Body of pancreas (tissue), 4 donors: ENCODE data around the gene LRRC51. TPM values are rescaled to one million over a fixed set of nuclear protein-coding genes. Genes with fewer than 3 reads are reported as not detected.

ENCODE experiments used
- ATAC-seq: fragments of 150-250 bp; one replicate; pipeline ENCODE4 v1.9.1; 2016
- DNase-seq, 4 donors: peaks; one replicate each; pipeline ENCODE4 v3.0.0-alpha.2; 2019
- H3K27ac ChIP-seq, 4 donors: fragments of 200-600 bp; sonication (generic); 1 replicate in 3 of 4; 2 replicates in 1 of 4; pipeline versions ENCODE4 v1.5.1 to v1.6.1; 2016 to 2019; ENCODE audit warnings: mild to moderate bottlenecking in 1 of 4, mixed read lengths in 1 of 4, moderate library complexity in 1 of 4
- H3K27me3 ChIP-seq, 2 donors: fragments of 200-600 bp; sonication (generic); one replicate each; pipeline ENCODE4 v1.6.0; 2016; ENCODE audit warnings: mild to moderate bottlenecking in 1 of 2
- H3K36me3 ChIP-seq, 2 donors: fragments of 200-600 bp; sonication (generic); replicated peaks in 1 of 2; 2 replicates each; pipeline ENCODE4 v1.5.1; 2016; ENCODE audit warnings: low read depth in 2 of 2; ENCODE audit not compliant: insufficient read depth in 1 of 2
- H3K4me1 ChIP-seq: fragments of 200-600 bp; sonication (generic); one replicate; pipeline ENCODE4 v1.6.0; 2016
- H3K4me3 ChIP-seq, 2 donors: fragments of 200-600 bp; sonication (generic); 1 replicate in 1 of 2; 2 replicates in 1 of 2; pipeline ENCODE4 v1.5.1; 2016 to 2019
- H3K9me3 ChIP-seq, 3 donors: fragments of 200-600 bp; sonication (generic); 1 replicate in 2 of 3; 2 replicates in 1 of 3; pipeline ENCODE4 v1.5.1; 2016
- POLR2A ChIP-seq, 3 donors: fragments of 450-650 bp; IDR thresholded peaks; one replicate each; pipeline ENCODE4 v1.6.1; 2016; ENCODE audit warnings: antibody characterized with exemption in 3 of 3, mild to moderate bottlenecking in 2 of 3
- WGBS, 2 donors: methylation state at CpG; one replicate each; pipeline ENCODE4 v1.1.5; 2017; 5-methylcytosine and 5-hydroxymethylcytosine counted together
- intact Hi-C: fragments of 100-400 bp; cut with DNase I; formaldehyde crosslinking; loops from one replicate; pipeline ENCODE4 v1.15.1; 2023
- total RNA-seq, 2 donors: library from RNA; depleted of rRNA; stranded (reverse); fragments of >200 nt; gene quantifications; one replicate each; pipeline ENCODE4 v1.1.0, GENCODE V29; 2016
- TF ChIP-seq, protein P1 (sequence below), 7 experiments: fragments of 450-650 bp in 4 of 7; fragments of 200-600 bp in 3 of 7; sonication (generic) in 3 of 7; IDR thresholded peaks; one replicate each; pipeline ENCODE4 v1.5.1; 2016 to 2019; ENCODE audit warnings: antibody characterized with exemption in 7 of 7

The LRRC51 gene
- total RNA-seq, 2 donors from 2014 or later: 2.3 to 9.9 TPM

DNA sequence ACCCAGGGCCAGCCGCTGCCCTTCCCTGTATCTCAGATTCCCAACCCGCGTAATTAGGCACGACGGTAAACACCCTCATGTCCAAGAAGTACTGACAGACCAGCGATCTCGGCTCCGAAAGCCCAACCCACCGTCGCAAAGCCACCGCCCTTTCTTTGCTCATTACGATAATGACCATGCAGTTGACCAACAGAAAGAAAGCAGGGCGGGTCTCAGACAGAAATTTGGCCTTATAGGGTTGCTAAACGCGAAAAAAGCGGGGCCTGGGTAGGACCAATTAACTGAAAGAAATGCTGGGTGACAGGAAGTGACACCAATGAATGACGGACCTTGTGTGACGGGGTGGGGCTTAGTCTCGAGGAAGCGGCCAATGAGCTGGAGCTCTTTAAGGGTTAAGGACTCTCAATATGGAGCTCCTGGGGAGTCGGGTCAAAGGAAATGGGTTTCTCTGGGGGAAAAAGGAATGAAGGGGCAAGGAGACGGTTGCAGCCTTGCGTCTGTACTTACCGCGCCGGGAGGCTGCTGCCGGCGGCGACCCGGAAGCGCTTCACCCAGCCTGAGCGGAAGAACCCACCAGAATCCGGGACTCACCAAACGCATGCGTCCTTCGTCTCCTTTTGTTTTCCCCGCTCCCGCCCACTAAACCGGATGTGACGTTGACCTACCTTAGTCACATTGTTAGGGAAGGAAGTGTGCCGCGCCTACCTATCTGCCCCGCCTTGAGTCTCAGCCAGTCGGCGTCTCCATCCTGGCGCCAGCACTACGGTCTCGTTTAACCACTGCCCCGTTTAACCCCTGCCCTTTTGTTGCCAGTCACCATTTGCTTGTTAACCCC, 31.7 kb downstream of the LRRC51 start, which contains the start of gene ANAPC15:
TSS of gene ANAPC15 (minus strand) at position 553 of the 835 bp plus-strand sequence. CDS start 1,419 bp downstream, outside the sequence.
- peak within 1 kb of the TSS; percentile 96 to 98 (median 96) for H3K27ac ChIP-seq
- TF ChIP-seq, protein P1, sequence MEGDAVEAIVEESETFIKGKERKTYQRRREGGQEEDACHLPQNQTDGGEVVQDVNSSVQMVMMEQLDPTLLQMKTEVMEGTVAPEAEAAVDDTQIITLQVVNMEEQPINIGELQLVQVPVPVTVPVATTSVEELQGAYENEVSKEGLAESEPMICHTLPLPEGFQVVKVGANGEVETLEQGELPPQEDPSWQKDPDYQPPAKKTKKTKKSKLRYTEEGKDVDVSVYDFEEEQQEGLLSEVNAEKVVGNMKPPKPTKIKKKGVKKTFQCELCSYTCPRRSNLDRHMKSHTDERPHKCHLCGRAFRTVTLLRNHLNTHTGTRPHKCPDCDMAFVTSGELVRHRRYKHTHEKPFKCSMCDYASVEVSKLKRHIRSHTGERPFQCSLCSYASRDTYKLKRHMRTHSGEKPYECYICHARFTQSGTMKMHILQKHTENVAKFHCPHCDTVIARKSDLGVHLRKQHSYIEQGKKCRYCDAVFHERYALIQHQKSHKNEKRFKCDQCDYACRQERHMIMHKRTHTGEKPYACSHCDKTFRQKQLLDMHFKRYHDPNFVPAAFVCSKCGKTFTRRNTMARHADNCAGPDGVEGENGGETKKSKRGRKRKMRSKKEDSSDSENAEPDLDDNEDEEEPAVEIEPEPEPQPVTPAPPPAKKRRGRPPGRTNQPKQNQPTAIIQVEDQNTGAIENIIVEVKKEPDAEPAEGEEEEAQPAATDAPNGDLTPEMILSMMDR (IDR thresholded peaks at IDR 0.05): peak in 3 of 7 experiments; percentile 6 to 23 (median 15)
- TF ChIP-seq POLR2A (IDR thresholded peaks at IDR 0.05): peak; percentile 77 to 95 (median 91)
- peak; percentile 93 for ATAC-seq
- H3K4me1 ChIP-seq: peaks cover 15% of the 10 kb centered on the region
- DNase-seq: peak; percentile 98 to 100 (median 99)
- intact Hi-C loops: no loop called here
- WGBS, 2 donors: 0% methylated on average over 39 to 49 of the region's 49 CpGs
- H3K9me3 ChIP-seq: no peaks in the 10 kb centered on the region
- peak within 1 kb of the TSS; percentile 31 to 42 for H3K4me3 ChIP-seq
- H3K36me3 ChIP-seq: no peaks in the 10 kb centered on the region
- H3K27me3 ChIP-seq: no peaks in the 10 kb centered on the region

DNA sequence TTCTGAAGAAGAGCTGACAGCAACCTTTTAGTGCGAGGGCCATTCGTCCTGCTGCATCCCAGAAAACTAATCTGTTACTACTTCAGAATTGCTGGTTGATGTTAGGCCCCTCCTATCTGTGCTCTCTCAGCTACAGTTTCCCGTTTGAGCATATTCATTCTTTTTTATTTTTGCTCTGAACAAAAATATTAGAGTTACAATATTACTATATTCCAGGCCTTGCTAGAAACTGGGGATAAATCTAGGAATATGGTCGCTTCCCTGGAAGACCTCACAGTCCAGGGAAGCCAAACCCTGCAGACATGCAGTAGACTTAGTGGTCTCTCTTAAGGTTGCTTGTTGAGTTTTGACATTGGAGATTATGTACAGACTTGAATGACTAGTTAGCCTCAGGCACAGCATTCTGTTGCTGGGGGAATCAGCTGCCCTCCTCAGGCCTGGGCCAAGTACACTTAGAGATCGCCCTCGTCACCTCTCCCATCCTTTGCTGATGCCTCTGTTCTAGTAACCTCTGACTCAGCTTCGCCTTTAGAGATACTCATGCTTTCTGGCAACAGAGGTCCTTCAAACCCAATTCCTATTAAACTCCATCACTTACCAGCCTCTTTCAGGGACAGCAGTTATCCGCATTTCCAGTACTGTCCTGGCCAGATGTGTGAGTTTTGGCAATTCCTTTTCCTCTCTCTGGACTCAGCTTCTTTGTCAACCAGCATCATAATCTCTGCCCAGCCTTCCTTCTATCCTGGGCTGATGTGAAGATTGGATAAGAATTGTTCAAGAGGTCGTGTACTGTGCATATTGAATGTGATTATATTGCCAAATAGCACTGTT, 32.5 kb downstream of the LRRC51 start:
- DNase-seq (no peak), ATAC-seq (peak; percentile 0)
- H3K9me3 ChIP-seq: no peaks in the 10 kb centered on the region
- H3K27ac ChIP-seq: peak overlapping the region; percentile 81 to 97 (median 96)
- no peak overlapping the region for H3K4me3 ChIP-seq
- TF ChIP-seq POLR2A (IDR thresholded peaks at IDR 0.05): no peak
- TF ChIP-seq, protein P1 (IDR thresholded peaks at IDR 0.05): no peak
- H3K4me1 ChIP-seq: peaks cover 17% of the 10 kb centered on the region
- H3K36me3 ChIP-seq: no peaks in the 10 kb centered on the region
- no peaks in the 10 kb centered on the region for H3K27me3 ChIP-seq
- 61 to 63% methylated on average over 9 of the region's 9 CpGs for WGBS, 2 donors
- intact Hi-C loops: no loop called here

DNA sequence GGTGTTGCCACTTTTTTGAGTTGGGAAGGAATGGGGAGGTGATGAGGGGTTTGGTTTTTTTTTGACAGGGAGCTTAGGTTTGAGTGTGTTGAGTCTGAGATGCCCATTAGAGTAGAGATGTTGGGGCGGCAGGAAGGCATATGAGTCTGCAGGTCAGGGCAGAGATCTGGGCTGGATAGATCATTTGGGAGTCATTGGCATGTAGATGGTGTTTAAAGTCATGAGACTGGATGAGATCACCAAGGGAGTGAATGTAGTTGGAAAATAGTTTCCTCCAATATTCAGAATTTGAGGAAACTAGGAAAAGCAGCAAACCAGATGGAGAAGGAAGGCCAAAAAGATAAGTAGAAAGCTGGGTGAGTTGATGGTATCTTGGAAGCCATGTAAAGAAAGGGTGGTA, 33.9 kb downstream of the LRRC51 start:
- Histone ChIP-seq H3K27me3 (no peaks in the 10 kb centered on the region), H3K27ac (no peak overlapping the region), H3K4me1 (peaks cover 20% of the 10 kb centered on the region), H3K4me3 (no peak overlapping the region), H3K9me3 (no peaks in the 10 kb centered on the region), H3K36me3 (no peaks in the 10 kb centered on the region)
- 92 to 93% methylated on average over 1 of the region's 1 CpG for WGBS, 2 donors
- TF ChIP-seq POLR2A (IDR thresholded peaks at IDR 0.05): no peak
- TF ChIP-seq, protein P1 (IDR thresholded peaks at IDR 0.05): no peak
- DNase-seq: no peak
- ATAC-seq: no peak
- intact Hi-C loops: no loop called here

DNA sequence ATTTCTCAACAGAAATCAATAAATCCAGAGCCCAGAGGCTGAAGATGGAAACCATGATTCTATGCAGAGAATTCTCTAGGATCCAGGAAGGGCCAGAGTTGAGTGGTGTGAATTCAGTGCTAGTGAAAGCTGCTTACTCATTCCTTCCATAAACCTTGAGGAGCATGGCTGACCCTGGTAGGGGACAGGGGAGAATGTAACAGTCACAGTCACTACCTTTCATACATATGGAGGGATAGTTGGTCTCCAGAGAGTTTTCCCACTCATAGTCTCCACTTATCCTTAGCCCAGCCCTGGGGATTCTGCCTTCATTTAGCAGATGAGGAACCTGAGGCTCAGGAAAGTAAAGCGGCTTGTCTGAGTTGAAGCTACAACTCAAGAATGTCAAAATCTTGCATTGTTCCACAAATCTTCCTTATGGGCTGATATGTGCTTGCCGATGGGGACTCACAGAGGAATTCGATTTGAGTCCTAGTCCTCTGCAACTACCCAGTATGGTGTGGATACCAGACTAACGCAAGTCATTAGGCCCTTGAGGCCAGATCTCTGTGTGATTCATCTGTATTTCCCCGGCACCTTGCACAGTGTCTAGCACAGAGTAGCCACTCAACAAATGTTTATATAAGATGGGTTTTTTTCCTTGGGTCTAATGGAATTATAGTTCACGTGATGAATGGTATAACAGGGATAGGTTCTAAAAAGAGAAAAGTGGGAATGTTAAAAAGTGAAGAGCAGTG, 35.5 kb downstream of the LRRC51 start:
- H3K9me3 ChIP-seq: no peaks in the 10 kb centered on the region
- TF ChIP-seq POLR2A (IDR thresholded peaks at IDR 0.05): no peak
- TF ChIP-seq, protein P1 (IDR thresholded peaks at IDR 0.05): no peak
- no peak overlapping the region for H3K27ac ChIP-seq
- H3K27me3 ChIP-seq: no peaks in the 10 kb centered on the region
- no peak for DNase-seq
- no peaks in the 10 kb centered on the region for H3K36me3 ChIP-seq
- no peak for ATAC-seq
- WGBS, 2 donors: 83 to 86% methylated on average over 6 of the region's 6 CpGs
- H3K4me1 ChIP-seq: peaks cover 18% of the 10 kb centered on the region
- intact Hi-C loops: no loop called here
- H3K4me3 ChIP-seq: no peak overlapping the region
